GM12801 (cell line): ENCODE data around the gene MSI2.

Experiments used
- TF ChIP-seq, protein P1 (sequence below): IDR thresholded peaks from one replicate; pipeline ENCODE4 v1.5.1; 2011; ENCODE audit warnings: control low read depth; ENCODE audit not compliant: insufficient read length; ENCODE audit errors: extremely low read depth

MSI2 gene

DNA sequence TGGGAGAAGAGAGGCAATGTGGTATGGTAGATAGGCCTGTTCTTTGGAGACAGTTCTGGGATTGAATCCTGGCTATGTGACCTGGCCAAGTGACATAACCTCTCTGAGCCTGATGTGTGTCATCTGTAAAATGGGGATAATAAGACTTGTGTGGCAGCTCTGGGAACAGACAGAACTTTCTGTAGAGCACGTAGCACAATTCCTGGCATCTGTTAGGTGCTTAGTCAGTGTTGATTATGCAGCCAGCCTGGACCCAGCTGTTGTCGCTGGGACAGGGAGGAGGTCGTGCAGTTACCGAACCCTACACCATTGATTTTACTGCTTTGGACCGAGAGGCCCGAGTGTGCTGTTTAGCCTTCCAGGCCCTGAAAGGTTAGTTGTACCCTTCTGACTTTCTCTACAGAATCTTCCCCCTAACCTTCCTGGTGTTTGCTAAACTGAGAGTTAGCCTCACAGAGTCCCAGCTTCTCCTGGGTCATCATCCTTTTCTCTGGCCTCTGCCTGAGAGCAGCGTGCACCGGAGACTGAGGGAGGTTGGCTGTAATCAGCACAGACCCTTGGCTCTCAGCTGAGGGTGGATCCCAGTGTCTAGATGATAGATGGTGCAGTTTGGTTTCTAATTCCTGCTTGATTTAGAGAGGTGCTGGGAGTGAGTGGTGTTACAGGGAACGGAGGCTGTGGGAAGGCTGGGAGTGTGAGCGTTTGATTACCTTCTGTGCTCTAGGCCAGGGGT lies 31.9 kb downstream of the MSI2 start:
- TF ChIP-seq, protein P1, sequence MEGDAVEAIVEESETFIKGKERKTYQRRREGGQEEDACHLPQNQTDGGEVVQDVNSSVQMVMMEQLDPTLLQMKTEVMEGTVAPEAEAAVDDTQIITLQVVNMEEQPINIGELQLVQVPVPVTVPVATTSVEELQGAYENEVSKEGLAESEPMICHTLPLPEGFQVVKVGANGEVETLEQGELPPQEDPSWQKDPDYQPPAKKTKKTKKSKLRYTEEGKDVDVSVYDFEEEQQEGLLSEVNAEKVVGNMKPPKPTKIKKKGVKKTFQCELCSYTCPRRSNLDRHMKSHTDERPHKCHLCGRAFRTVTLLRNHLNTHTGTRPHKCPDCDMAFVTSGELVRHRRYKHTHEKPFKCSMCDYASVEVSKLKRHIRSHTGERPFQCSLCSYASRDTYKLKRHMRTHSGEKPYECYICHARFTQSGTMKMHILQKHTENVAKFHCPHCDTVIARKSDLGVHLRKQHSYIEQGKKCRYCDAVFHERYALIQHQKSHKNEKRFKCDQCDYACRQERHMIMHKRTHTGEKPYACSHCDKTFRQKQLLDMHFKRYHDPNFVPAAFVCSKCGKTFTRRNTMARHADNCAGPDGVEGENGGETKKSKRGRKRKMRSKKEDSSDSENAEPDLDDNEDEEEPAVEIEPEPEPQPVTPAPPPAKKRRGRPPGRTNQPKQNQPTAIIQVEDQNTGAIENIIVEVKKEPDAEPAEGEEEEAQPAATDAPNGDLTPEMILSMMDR, result no peak

DNA sequence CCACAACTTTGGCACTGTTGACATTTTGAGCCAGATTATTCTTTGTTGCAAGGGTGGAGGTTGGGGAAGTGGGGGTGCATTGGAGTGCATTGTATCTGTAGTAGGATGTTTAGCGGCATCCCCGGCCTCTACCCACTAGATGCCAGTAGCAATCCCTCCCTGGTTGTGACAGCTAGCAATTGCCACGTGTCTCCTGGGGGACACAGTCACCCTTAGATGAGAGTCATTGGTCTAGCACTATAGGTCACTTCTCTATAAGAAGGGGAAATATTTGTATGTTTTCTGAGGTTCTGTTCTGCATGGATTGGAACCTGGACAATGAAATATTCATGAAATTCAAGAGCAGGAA lies 32.4 kb downstream of the MSI2 start:
- TF ChIP-seq, protein P1, result no peak

DNA sequence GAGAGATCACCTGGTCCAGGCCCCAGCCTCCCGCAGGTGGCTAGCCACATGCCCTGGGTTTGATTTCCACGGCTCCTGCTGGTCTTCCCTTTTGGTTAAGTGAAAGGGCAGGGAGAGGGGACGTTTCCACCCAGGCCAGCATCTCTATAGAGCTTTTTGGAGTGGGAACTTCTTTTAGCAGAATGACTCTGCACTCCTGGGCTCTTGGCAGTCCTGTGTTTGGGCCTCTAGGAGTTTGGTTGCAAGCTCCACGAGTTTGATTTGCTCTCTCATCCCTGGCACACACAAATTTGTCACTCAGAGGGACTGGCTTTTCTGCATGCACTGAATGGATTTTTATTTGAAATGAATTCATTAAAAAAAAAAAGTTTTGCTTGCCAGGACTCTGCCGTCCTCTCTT lies 32.8 kb downstream of the MSI2 start:
- TF ChIP-seq, protein P1, result no peak

DNA sequence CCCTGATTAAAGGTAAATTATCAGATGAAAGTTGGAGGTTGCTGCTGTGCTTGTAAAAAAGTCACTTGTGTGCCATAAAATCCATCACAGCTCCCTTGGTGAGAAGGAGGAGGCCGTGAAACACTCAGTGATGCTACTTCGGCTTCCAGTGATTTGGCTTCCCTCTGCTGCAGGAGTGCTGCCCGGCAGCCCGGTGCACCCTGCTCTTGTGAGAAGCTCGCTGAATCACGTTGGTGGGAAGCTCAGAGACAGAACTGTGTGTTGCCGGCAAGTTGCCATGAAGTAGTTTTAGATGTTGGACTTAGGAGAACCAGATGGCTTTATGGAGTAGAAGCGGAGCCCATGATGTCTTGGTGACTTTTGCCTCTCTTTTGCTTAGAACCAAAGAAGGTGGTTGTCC lies 33.3 kb downstream of the MSI2 start:
- TF ChIP-seq, protein P1, result no peak

DNA sequence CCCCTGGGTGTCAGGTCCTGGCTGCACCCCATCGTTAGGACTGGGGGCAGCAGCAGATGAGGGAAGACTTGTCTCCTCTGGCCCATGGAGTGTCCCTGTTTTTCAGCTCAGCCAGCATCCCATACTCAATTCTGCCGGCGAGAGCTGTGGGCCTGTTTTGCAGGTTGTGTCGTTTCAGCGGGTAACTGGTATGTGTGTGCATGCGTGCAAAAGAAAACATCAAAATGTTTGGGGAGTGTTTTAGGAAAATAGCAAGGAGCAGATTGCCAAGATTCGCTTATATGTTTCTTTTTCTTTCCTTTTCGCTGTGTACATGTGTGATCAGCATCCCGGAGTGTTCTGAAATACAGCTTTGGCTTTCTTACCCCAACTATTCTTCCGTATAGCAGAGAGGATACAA lies 34.7 kb downstream of the MSI2 start:
- TF ChIP-seq, protein P1, result no peak

DNA sequence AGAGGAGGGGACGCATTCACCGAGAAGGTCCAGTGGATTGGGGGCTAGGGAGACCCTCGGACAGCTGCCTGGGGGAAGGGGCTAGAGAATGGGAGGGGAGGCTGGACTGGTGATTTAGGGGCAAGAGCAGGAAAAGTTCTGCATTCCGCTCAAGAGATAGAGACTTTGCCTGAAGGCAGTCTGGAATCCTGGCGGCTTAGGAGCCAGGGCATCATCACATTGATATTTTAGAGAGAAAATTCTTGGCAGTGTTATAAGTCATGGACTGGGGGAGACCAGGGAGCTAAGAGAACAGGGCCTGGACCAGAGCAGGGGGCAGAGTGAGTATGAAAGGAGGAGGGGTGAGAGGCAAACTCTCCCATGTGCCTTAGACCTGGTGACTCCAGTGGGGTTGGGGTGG lies 35.8 kb downstream of the MSI2 start:
- TF ChIP-seq, protein P1, result no peak

DNA sequence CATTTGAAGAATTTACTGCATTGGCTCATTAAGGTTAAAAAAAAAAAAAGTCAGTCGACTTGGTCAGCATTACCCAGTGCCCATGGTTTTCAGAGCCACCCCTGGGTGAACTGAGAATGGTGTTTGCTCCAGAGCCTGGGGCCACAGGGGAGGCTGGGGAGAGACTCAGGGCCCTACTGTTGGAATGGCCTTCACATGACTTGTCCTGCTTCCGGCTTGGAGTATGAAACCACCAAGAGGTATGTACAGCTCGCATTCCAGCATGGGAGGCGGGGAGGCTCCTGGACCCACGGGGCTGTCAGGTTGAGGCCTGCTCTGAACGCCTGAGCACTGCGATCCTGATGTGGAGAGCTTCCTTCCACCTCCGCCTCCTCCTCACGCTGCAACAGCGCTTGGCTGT lies 36.8 kb downstream of the MSI2 start:
- TF ChIP-seq, protein P1, result no peak
